ENCODE results near the gene PSMA1. TPM values are rescaled to one million over a fixed set of nuclear protein-coding genes. Genes with fewer than 3 reads are reported as not detected.
A peak's percentile ranks its signal among the peaks of the same experiment; 100 is the strongest.

The PSMA1 gene
- total RNA-seq, 1 donor from 2014 or later: 164 TPM

DNA sequence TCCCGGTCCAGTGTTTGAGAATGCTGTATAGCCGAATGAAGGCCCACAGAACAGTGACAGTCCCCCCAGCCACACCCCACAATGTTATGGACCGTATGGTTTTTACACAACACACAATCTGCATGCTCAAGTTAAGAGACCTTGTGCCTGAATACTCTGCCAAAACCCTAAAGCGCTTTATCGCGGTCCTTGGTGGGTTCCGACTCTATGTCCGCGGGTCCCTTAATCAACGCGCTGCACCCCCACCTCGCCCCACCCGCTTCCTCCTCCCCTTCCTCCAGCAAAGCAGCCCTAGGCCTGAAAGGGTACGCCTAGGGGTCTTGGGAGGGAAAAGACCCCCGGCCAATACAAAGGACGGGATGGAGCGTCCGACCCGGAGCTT lies 21.0 kb downstream of the PSMA1 start:
- TF ChIP-seq, protein P1, sequence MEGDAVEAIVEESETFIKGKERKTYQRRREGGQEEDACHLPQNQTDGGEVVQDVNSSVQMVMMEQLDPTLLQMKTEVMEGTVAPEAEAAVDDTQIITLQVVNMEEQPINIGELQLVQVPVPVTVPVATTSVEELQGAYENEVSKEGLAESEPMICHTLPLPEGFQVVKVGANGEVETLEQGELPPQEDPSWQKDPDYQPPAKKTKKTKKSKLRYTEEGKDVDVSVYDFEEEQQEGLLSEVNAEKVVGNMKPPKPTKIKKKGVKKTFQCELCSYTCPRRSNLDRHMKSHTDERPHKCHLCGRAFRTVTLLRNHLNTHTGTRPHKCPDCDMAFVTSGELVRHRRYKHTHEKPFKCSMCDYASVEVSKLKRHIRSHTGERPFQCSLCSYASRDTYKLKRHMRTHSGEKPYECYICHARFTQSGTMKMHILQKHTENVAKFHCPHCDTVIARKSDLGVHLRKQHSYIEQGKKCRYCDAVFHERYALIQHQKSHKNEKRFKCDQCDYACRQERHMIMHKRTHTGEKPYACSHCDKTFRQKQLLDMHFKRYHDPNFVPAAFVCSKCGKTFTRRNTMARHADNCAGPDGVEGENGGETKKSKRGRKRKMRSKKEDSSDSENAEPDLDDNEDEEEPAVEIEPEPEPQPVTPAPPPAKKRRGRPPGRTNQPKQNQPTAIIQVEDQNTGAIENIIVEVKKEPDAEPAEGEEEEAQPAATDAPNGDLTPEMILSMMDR (IDR thresholded peaks at IDR 0.05; ENCODE audit: insufficient read depth, low read depth, low read length): no peak
- TF ChIP-seq EZH2 (IDR thresholded peaks at IDR 0.05; ENCODE audit: insufficient read depth, low read length): no peak
- DNase-seq (ENCODE audit: low read depth) (no peak), FAIRE-seq (no peak)
- Histone ChIP-seq H3K4me3 (ENCODE audit: insufficient read depth, low read depth, low read length) (peak overlapping the region; percentile 99), H3K9me3 (ENCODE audit: insufficient read depth, low read depth, low read length) (no peaks in the 10 kb centered on the region), H3K79me2 (ENCODE audit: insufficient read depth, low read length) (peaks cover 58% of the 10 kb centered on the region), H3K9ac (ENCODE audit: low read length) (peak overlapping the region; percentile 97), H3K4me2 (ENCODE audit: low read length) (peak overlapping the region; percentile 92), H3K36me3 (ENCODE audit: insufficient read depth, low read length) (peaks cover 35% of the 10 kb centered on the region), H2AFZ (ENCODE audit: low read depth, low read length) (peak overlapping the region; percentile 13), H3K4me1 (ENCODE audit: insufficient read depth, low read length) (peaks cover 2% of the 10 kb centered on the region), H3K27ac (ENCODE audit: low read depth, low read length) (peak overlapping the region; percentile 90), H4K20me1 (ENCODE audit: insufficient read depth, low read length) (peaks cover 35% of the 10 kb centered on the region), H3K27me3 (ENCODE audit: insufficient read depth, low read length) (no peaks in the 10 kb centered on the region)
- H3K27ac Mint-ChIP-seq (ENCODE audit: unreplicated experiment): peak overlapping the region; percentile 67
- H3K27me3 Mint-ChIP-seq (ENCODE audit: low read depth, unreplicated experiment): no peaks in the 10 kb centered on the region
- peak overlapping the region; percentile 87 for H3K4me3 Mint-ChIP-seq (ENCODE audit: unreplicated experiment)
- H3K4me1 Mint-ChIP-seq (ENCODE audit: low read depth, unreplicated experiment): peaks cover 30% of the 10 kb centered on the region
- H3K9me3 Mint-ChIP-seq (ENCODE audit: unreplicated experiment): no peaks in the 10 kb centered on the region
- peaks cover 15% of the 10 kb centered on the region for H3K36me3 Mint-ChIP-seq (ENCODE audit: low read depth, unreplicated experiment)

DNA sequence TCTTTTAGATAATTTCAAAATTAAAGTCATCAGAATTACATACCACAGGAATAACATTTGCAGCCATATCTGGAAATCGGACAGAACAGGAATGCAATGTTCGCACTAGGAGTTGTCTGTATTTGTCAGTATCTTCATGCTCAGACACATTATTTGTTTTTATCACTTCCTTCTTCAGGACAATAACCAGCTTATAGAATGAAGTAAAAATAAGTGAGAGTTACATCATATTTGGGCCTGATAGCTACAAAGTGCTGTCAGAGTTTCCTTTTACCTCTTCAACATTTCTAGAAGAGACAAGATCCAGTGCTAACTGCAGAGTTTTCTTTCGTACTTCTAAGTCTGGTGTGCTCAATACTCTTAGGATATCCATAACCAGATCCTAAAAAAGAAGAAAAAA lies 39.5 kb downstream of the PSMA1 start:
- peak overlapping the region; percentile 62 for H3K27ac Mint-ChIP-seq (ENCODE audit: unreplicated experiment)
- H3K4me1 Mint-ChIP-seq (ENCODE audit: low read depth, unreplicated experiment): peaks cover 5% of the 10 kb centered on the region
- TF ChIP-seq, protein P1 (IDR thresholded peaks at IDR 0.05; ENCODE audit: insufficient read depth, low read depth, low read length): no peak
- TF ChIP-seq EZH2 (IDR thresholded peaks at IDR 0.05; ENCODE audit: insufficient read depth, low read length): no peak
- Histone ChIP-seq H3K4me2 (ENCODE audit: low read length) (no peak overlapping the region), H4K20me1 (ENCODE audit: insufficient read depth, low read length) (peaks cover 52% of the 10 kb centered on the region), H3K9me3 (ENCODE audit: insufficient read depth, low read depth, low read length) (no peaks in the 10 kb centered on the region), H3K27ac (ENCODE audit: low read depth, low read length) (no peak overlapping the region), H2AFZ (ENCODE audit: low read depth, low read length) (no peak overlapping the region), H3K4me3 (ENCODE audit: insufficient read depth, low read depth, low read length) (no peak overlapping the region), H3K4me1 (ENCODE audit: insufficient read depth, low read length) (no peaks in the 10 kb centered on the region), H3K36me3 (ENCODE audit: insufficient read depth, low read length) (peaks cover 79% of the 10 kb centered on the region), H3K27me3 (ENCODE audit: insufficient read depth, low read length) (no peaks in the 10 kb centered on the region), H3K79me2 (ENCODE audit: insufficient read depth, low read length) (peaks cover 45% of the 10 kb centered on the region), H3K9ac (ENCODE audit: low read length) (no peak overlapping the region)
- H3K36me3 Mint-ChIP-seq (ENCODE audit: low read depth, unreplicated experiment): peaks cover 10% of the 10 kb centered on the region
- H3K4me3 Mint-ChIP-seq (ENCODE audit: unreplicated experiment): no peak overlapping the region
- H3K27me3 Mint-ChIP-seq (ENCODE audit: low read depth, unreplicated experiment): no peaks in the 10 kb centered on the region
- H3K9me3 Mint-ChIP-seq (ENCODE audit: unreplicated experiment): no peaks in the 10 kb centered on the region
- FAIRE-seq (no peak), DNase-seq (ENCODE audit: low read depth) (no peak)

DNA sequence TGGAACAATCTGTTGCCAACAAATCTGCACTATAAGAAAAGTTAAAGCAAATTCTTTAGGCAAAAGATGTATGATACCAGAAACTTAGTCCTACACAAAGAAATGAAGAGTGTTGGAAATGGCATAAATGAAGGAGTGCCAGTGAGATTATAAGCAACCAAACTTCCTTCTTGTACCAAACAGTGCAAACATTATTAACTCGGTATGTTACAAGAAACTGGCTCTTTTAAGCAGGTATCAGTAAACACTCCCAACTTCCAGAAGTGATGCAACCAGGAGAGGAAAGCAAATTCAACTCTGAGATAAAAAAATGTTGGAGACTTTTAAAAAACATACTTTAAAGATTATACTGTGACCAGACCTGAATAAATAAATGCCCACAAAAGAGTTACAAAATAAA lies 49.1 kb downstream of the PSMA1 start:
- Histone ChIP-seq H3K79me2 (ENCODE audit: insufficient read depth, low read length) (peaks cover 69% of the 10 kb centered on the region), H3K27me3 (ENCODE audit: insufficient read depth, low read length) (no peaks in the 10 kb centered on the region), H3K36me3 (ENCODE audit: insufficient read depth, low read length) (peaks cover 87% of the 10 kb centered on the region), H3K4me3 (ENCODE audit: insufficient read depth, low read depth, low read length) (no peak overlapping the region), H3K4me2 (ENCODE audit: low read length) (no peak overlapping the region), H2AFZ (ENCODE audit: low read depth, low read length) (no peak overlapping the region), H4K20me1 (ENCODE audit: insufficient read depth, low read length) (peaks cover 87% of the 10 kb centered on the region), H3K4me1 (ENCODE audit: insufficient read depth, low read length) (no peaks in the 10 kb centered on the region), H3K9me3 (ENCODE audit: insufficient read depth, low read depth, low read length) (no peaks in the 10 kb centered on the region), H3K9ac (ENCODE audit: low read length) (no peak overlapping the region), H3K27ac (ENCODE audit: low read depth, low read length) (no peak overlapping the region)
- H3K36me3 Mint-ChIP-seq (ENCODE audit: low read depth, unreplicated experiment): peaks cover 21% of the 10 kb centered on the region
- DNase-seq (ENCODE audit: low read depth): no peak
- H3K27me3 Mint-ChIP-seq (ENCODE audit: low read depth, unreplicated experiment): no peaks in the 10 kb centered on the region
- no peak overlapping the region for H3K27ac Mint-ChIP-seq (ENCODE audit: unreplicated experiment)
- H3K4me1 Mint-ChIP-seq (ENCODE audit: low read depth, unreplicated experiment): peaks cover 27% of the 10 kb centered on the region
- H3K4me3 Mint-ChIP-seq (ENCODE audit: unreplicated experiment): no peak overlapping the region
- no peaks in the 10 kb centered on the region for H3K9me3 Mint-ChIP-seq (ENCODE audit: unreplicated experiment)
- no peak for FAIRE-seq
- TF ChIP-seq, protein P1 (IDR thresholded peaks at IDR 0.05; ENCODE audit: insufficient read depth, low read depth, low read length): no peak
- no peak for TF ChIP-seq EZH2 (IDR thresholded peaks at IDR 0.05; ENCODE audit: insufficient read depth, low read length)

Measured in astrocyte (in vitro differentiated cells and primary cell).